Smooth muscle cell (in vitro differentiated cells): ENCODE results near the gene SMIM7. TPM values are rescaled to one million over a fixed set of nuclear protein-coding genes. Genes with fewer than 3 reads are reported as not detected.

Source experiments
- DNase-seq: peaks from one replicate; lab custom pipeline; 2025; ENCODE audit not compliant: unreplicated experiment; lab: John Stamatoyannopoulos, UW
- H2AFZ ChIP-seq: fragments of 200-600 bp; sonication (generic); 2 replicates; pipeline ENCODE4 v1.6.0; 2016; ENCODE audit warnings: antibody characterized with exemption, low read depth, mild to moderate bottlenecking
- H3F3A ChIP-seq: fragments of 200-600 bp; sonication (generic); 2 replicates; pipeline ENCODE4 v1.6.0; 2017; ENCODE audit warnings: antibody characterized with exemption, low read depth
- H3K27ac ChIP-seq: fragments of 200-600 bp; sonication (generic); 2 replicates; pipeline ENCODE4 v1.5.1; 2016; ENCODE audit warnings: low read depth, mild to moderate bottlenecking
- H3K27me3 ChIP-seq: fragments of 200-600 bp; sonication (generic); 2 replicates; pipeline ENCODE4 v1.6.1; 2016; ENCODE audit warnings: low read depth, mild to moderate bottlenecking
- H3K36me3 ChIP-seq: fragments of 200-600 bp; sonication (generic); 2 replicates; pipeline ENCODE4 v1.5.1; 2016; ENCODE audit warnings: low read depth
- H3K4me1 ChIP-seq: fragments of 200-600 bp; sonication (generic); 2 replicates; pipeline ENCODE4 v1.5.1; 2016; ENCODE audit warnings: low read depth
- H3K4me2 ChIP-seq: fragments of 200-600 bp; sonication (generic); 2 replicates; pipeline ENCODE4 v1.6.0; 2016; ENCODE audit warnings: mild to moderate bottlenecking
- H3K4me3 ChIP-seq: fragments of 200-600 bp; sonication (generic); 2 replicates; pipeline ENCODE4 v1.5.1; 2016; ENCODE audit warnings: mild to moderate bottlenecking
- H3K79me2 ChIP-seq: fragments of 200-600 bp; sonication (generic); 2 replicates; pipeline ENCODE4 v1.6.0; 2016; ENCODE audit warnings: low read depth, mild to moderate bottlenecking
- H3K9ac ChIP-seq: fragments of 200-600 bp; sonication (generic); 2 replicates; pipeline ENCODE4 v1.6.0; 2016; ENCODE audit warnings: low read depth
- H3K9me3 ChIP-seq: fragments of 200-600 bp; sonication (generic); replicated peaks from 2 replicates; pipeline ENCODE4 v1.5.1; 2016; ENCODE audit warnings: low read depth
- H4K20me1 ChIP-seq: fragments of 200-600 bp; sonication (generic); 2 replicates; pipeline ENCODE4 v1.6.0; 2016; ENCODE audit warnings: low read depth
- WGBS: methylation state at CpG from one replicate; pipeline ENCODE4 v1.1.7; 2016; ENCODE audit warnings: low lambda C conversion rate; 5-methylcytosine and 5-hydroxymethylcytosine counted together
- polyA plus RNA-seq: library from polyadenylated mRNA; unstranded; fragments of >200 nt; fragmentation: Nextera tagmentation; extraction: Ambion mirVana; gene quantifications from 2 replicates; pipeline ENCODE4 v1.2.1, GENCODE V29; 2016
- total RNA-seq: library from RNA; depleted of rRNA; stranded (reverse); fragments of >200 nt; gene quantifications from 2 replicates; pipeline ENCODE4 v1.2.3, GENCODE V29; 2014
- TF ChIP-seq, protein P1 (sequence below): fragments of 200-600 bp; sonication (generic); IDR thresholded peaks from 2 replicates; pipeline ENCODE4 v1.5.1; 2017; ENCODE audit warnings: borderline replicate concordance, mild to moderate bottlenecking, antibody characterized with exemption; ENCODE audit not compliant: insufficient read depth, poor library complexity, severe bottlenecking

SMIM7 gene
- total and polyA plus RNA-seq, 2 experiments from 2014 or later: 64.4 to 109 TPM

DNA sequence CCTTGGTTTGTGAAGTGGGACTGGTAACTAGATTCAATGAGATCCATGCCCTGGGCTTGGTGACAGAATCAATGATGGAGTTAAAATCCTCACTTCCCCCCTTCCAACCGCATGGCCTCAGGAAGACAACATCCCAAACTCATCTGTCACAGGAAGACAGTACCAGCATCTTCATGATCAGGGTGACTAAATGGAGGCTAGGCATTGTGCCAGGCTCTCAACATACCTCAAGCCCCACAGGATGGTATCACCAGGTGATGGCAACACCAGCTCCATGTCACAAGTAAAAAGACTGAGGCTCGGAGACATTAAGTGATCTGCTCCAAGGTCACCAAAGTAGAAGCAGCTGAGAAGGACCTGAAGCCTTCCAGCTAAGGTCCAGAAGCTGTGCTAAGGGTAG, 46.1 kb downstream of the SMIM7 start:
- DNase-seq: no peak
- Histone ChIP-seq H3K4me2 (no peak overlapping the region), H3K9ac (no peak overlapping the region), H3K4me3 (no peak overlapping the region), H3K27me3 (no peaks in the 10 kb centered on the region), H3K4me1 (no peaks in the 10 kb centered on the region), H3K27ac (no peak overlapping the region), H3F3A (no peaks in the 10 kb centered on the region), H3K79me2 (peaks cover 98% of the 10 kb centered on the region), H3K9me3 (no peaks in the 10 kb centered on the region), H3K36me3 (no peaks in the 10 kb centered on the region), H4K20me1 (peaks cover 100% of the 10 kb centered on the region), H2AFZ (no peak overlapping the region)
- WGBS: 93% methylated on average over 2 of the region's 2 CpGs
- TF ChIP-seq, protein P1, sequence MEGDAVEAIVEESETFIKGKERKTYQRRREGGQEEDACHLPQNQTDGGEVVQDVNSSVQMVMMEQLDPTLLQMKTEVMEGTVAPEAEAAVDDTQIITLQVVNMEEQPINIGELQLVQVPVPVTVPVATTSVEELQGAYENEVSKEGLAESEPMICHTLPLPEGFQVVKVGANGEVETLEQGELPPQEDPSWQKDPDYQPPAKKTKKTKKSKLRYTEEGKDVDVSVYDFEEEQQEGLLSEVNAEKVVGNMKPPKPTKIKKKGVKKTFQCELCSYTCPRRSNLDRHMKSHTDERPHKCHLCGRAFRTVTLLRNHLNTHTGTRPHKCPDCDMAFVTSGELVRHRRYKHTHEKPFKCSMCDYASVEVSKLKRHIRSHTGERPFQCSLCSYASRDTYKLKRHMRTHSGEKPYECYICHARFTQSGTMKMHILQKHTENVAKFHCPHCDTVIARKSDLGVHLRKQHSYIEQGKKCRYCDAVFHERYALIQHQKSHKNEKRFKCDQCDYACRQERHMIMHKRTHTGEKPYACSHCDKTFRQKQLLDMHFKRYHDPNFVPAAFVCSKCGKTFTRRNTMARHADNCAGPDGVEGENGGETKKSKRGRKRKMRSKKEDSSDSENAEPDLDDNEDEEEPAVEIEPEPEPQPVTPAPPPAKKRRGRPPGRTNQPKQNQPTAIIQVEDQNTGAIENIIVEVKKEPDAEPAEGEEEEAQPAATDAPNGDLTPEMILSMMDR: no peak

DNA sequence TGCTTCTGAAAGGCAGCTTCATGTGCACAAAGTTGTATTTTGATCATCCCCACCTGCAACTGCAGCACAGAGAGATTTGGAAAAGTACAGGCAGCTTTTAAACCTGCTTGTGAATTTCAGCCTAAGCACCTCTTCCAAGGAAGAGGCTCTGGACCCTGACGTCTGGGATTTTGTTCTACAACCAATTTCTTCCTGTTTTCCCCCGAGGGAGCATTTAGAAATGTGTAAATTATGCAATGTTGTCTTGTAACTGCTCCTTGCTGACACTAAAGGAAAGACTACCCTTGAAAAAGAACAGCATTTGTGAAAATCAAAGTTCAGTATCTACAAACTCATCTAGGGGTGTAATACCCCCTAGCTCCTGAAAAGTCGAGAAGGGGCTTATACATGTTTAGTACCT, 47.3 kb downstream of the SMIM7 start:
- H3F3A ChIP-seq: no peaks in the 10 kb centered on the region
- no peaks in the 10 kb centered on the region for H3K9me3 ChIP-seq
- no peak overlapping the region for H3K4me2 ChIP-seq
- H3K4me3 ChIP-seq: no peak overlapping the region
- TF ChIP-seq, protein P1: no peak
- H3K36me3 ChIP-seq: no peaks in the 10 kb centered on the region
- H3K4me1 ChIP-seq: no peaks in the 10 kb centered on the region
- no peak overlapping the region for H3K27ac ChIP-seq
- no peak overlapping the region for H2AFZ ChIP-seq
- peaks cover 92% of the 10 kb centered on the region for H3K79me2 ChIP-seq
- H3K9ac ChIP-seq: no peak overlapping the region
- peaks cover 100% of the 10 kb centered on the region for H4K20me1 ChIP-seq
- 71% methylated on average over 3 of the region's 3 CpGs for WGBS
- DNase-seq: no peak
- no peaks in the 10 kb centered on the region for H3K27me3 ChIP-seq

DNA sequence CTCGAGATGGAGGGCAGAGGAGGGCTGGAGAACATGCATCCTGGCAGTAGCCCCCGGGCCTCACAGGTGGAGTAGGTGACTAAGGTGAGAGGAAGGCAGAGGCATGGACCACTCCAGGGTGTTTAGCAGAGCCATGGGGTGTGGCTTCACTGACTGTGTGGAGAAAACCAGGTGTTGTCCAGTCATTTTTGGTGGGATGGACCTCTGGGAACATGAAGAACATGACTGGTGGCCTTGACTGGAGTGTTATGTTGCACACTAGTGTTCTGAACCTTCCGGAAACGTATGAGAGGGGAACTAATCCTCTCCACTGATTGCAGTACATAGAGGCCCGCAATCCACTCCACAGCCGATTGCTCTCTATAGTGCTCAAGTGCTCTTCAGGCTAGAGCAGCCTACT, 48.8 kb downstream of the SMIM7 start:
- Histone ChIP-seq H3K4me3 (no peak overlapping the region), H2AFZ (no peak overlapping the region), H3K27ac (no peak overlapping the region), H3F3A (no peaks in the 10 kb centered on the region), H3K9ac (no peak overlapping the region), H3K27me3 (no peaks in the 10 kb centered on the region), H3K4me2 (no peak overlapping the region), H4K20me1 (peaks cover 100% of the 10 kb centered on the region), H3K9me3 (no peaks in the 10 kb centered on the region), H3K36me3 (no peaks in the 10 kb centered on the region), H3K4me1 (no peaks in the 10 kb centered on the region), H3K79me2 (peaks cover 92% of the 10 kb centered on the region)
- 93% methylated on average over 6 of the region's 6 CpGs for WGBS
- TF ChIP-seq, protein P1: no peak
- DNase-seq: no peak

DNA sequence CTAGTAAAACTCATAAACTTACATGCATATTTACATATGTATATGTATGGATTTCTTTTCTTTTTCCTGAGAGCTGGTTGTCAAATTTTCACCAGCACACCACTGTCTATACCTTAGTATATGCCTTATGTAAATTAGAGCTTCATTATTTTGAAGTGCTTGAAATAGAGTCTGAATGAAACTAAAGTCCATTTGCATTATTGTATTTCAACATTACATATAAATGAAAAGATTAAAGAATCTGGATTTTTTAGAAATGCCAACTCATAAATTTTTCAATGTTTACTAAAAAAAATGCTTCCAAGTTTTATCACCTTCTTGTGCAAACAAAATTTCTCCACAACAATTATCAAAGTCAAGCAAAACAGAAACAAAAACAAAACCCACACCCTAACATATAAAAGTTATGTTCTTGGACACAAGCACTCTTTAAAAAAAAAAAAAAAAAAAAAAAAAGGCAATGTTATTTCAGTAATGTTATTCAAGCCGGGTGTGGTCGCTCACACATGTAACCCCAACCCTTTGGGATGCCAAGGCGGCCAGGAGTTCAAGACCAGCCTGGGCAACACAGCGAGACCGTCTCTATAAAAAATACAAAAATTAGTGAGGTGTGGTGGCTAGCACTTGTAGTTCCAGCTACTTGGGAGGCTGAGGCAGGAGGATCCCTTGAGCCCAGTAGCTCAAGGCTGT, 50.3 kb downstream of the SMIM7 start:
- WGBS: 89% methylated on average over 5 of the region's 5 CpGs

More for the DNA sequence above, 50.3 kb downstream of the SMIM7 start:
- peaks cover 94% of the 10 kb centered on the region for H3K79me2 ChIP-seq
- no peaks in the 10 kb centered on the region for H3K36me3 ChIP-seq
- no peak overlapping the region for H3K4me2 ChIP-seq
- peaks cover 100% of the 10 kb centered on the region for H4K20me1 ChIP-seq
- H3K27ac ChIP-seq: peak overlapping the region; percentile 23
- H3K9me3 ChIP-seq: no peaks in the 10 kb centered on the region
- no peaks in the 10 kb centered on the region for H3K27me3 ChIP-seq
- no peak for DNase-seq
- no peaks in the 10 kb centered on the region for H3K4me1 ChIP-seq
- H3K9ac ChIP-seq: no peak overlapping the region
- TF ChIP-seq, protein P1: no peak
- no peaks in the 10 kb centered on the region for H3F3A ChIP-seq
- H3K4me3 ChIP-seq: no peak overlapping the region
- no peak overlapping the region for H2AFZ ChIP-seq
